Measurements from ENCODE around the gene MIEF1.
"Not testable (repeated sequence)": the region's sequence is repeated elsewhere in the genome, so short reads cannot be mapped to it uniquely, and the experiment has no call there.

Gene MIEF1

DNA sequence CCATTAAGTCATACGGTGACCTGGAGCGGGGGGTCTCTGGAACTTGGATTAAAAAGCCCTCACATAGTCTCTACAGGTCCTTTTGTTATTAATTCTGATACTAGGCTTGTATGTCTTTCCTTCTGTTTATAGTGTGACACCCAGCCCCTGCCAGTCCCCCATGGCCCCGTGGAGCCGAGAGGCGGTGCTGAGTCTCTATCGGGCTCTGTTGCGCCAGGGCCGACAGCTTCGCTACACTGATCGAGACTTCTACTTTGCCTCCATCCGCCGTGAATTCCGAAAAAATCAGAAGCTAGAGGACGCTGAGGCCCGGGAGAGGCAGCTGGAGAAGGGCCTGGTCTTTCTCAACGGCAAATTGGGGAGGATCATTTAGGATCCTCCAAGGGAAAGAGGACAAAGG is 2.0 kb downstream of the MIEF1 start (continued):
- TF ChIP-seq, protein P1, sequence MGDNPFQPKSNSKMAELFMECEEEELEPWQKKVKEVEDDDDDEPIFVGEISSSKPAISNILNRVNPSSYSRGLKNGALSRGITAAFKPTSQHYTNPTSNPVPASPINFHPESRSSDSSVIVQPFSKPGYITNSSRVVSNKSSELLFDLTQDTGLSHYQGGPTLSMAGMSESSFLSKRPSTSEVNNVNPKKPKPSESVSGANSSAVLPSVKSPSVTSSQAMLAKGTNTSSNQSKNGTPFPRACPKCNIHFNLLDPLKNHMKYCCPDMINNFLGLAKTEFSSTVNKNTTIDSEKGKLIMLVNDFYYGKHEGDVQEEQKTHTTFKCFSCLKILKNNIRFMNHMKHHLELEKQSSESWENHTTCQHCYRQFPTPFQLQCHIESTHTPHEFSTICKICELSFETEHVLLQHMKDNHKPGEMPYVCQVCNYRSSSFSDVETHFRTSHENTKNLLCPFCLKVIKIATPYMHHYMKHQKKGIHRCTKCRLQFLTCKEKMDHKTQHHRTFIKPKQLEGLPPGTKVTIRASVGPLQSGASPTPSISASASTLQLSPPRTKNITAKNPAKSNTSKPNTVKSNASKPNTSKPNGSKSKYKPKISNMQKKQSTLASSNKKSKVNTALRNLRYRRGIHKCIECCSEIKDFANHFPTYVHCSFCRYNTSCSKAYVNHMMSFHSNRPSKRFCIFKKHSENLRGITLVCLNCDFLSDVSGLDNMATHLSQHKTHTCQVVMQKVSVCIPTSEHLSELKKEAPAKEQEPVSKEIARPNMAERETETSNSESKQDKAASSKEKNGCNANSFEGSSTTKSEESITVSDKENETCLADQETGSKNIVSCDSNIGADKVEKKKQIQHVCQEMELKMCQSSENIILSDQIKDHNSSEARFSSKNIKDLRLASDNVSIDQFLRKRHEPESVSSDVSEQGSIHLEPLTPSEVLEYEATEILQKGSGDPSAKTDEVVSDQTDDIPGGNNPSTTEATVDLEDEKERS (tag by site-specific recombination; IDR thresholded peaks at IDR 0.05) = no peak
- TF ChIP-seq HOXA7 (CRISPR knock-in tag; IDR thresholded peaks at IDR 0.05; ENCODE audit: borderline replicate concordance) (no peak), ZNF426 (tag by site-specific recombination; IDR thresholded peaks at IDR 0.05) (no peak), ZNF514 (tag by site-specific recombination; IDR thresholded peaks at IDR 0.05) (no peak)
- TF ChIP-seq, protein P2, sequence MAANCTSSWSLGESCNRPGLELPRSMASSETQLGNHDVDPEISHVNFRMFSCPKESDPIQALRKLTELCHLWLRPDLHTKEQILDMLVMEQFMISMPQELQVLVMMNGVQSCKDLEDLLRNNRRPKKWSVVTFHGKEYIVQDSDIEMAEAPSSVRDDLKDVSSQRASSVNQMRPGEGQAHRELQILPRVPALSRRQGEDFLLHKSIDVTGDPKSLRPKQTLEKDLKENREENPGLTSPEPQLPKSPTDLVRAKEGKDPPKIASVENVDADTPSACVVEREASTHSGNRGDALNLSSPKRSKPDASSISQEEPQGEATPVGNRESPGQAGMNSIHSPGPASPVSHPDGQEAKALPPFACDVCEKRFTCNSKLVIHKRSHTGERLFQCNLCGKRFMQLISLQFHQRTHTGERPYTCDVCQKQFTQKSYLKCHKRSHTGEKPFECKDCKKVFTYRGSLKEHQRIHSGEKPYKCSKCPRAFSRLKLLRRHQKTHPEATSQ (tag by site-specific recombination; IDR thresholded peaks at IDR 0.05) = no peak

DNA sequence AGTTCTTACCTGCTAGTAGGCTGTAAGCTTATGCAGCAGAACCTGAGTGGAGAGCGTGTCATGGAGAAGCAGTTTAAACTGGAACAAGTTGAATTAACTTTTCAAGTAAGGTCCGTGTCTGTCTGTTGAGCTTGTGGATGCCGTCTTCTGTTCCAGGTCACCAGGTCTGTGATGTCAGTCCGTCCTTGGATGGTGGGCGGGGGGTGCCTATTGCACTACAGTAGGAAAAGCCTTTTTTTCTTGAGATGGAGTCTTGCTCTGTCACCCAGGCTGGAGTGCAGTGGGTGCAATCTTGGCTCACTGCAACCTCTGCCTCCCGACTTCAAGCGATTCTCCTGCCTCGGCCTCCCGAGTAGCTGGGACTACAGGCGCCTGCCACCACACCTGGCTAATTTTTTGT is 4.9 kb downstream of the MIEF1 start:
- not testable (repeated sequence) for H3K27ac ChIP-seq (ENCODE audit: extremely low read depth, low read depth, low read length); H3K4me3 ChIP-seq (ENCODE audit: low read depth, low read length); H3K4me1 ChIP-seq (ENCODE audit: control insufficient read depth, insufficient read depth, low read length); H3K9me3 ChIP-seq (ENCODE audit: control insufficient read depth, insufficient read depth, low read depth, low read length)
- ChIA-PET CTCF (interaction anchor here (1.0 to 2.4 kb wide), 5 partner anchors 9 to 22 kb away, joined by 3 to 9 read pairs (median 7); no protein-coding TSS in a partner anchor), POLR2A (interaction anchor here (1.0 to 1.5 kb wide), 4 partner anchors 11 to 18 kb away, joined by 3 to 10 read pairs (median 5); partner anchors contain the start of gene ATF4)
- H3K36me3 ChIP-seq (ENCODE audit: control insufficient read depth in 2 of 2, insufficient read depth in 1 of 2, low read length in 2 of 2) = peaks cover 55 to 86% of the 10 kb centered on the region in 2 experiments

DNA sequence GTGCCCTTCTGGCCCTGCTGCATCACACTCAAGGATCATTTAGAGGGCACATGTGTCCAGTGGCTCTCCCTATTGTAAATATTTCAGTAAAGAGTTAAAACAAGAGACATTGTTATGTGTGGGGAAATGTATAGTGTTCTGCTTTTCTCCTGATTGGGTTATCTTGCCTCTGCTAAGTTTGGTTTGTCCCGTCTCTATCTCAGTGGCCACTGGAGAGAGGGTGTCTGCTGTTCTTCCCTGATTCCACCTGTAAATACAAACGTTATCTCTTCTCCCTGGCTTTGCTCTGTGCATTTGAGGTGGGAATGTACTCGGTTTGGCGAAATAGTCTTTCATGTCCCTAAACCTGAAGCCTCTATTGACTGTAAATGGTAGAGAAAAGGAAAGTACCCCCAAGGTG is 6.3 kb downstream of the MIEF1 start:
- Histone ChIP-seq H3K36me3 (ENCODE audit: control insufficient read depth in 2 of 2, insufficient read depth in 1 of 2, low read length in 2 of 2) (peaks cover 67 to 100% of the 10 kb centered on the region in 2 experiments), H3K27ac (ENCODE audit: extremely low read depth, low read depth, low read length) (peak overlapping the region; percentile 11; the same call in 1 of the 2 replicates), H3K9me3 (ENCODE audit: control insufficient read depth, insufficient read depth, low read depth, low read length) (no peaks in the 10 kb centered on the region), H3K4me1 (ENCODE audit: control insufficient read depth, insufficient read depth, low read length) (peaks cover 2% of the 10 kb centered on the region; the same call in 1 of the 2 replicates), H3K4me3 (ENCODE audit: low read depth, low read length) (no peak overlapping the region)
- TF ChIP-seq, protein P3, sequence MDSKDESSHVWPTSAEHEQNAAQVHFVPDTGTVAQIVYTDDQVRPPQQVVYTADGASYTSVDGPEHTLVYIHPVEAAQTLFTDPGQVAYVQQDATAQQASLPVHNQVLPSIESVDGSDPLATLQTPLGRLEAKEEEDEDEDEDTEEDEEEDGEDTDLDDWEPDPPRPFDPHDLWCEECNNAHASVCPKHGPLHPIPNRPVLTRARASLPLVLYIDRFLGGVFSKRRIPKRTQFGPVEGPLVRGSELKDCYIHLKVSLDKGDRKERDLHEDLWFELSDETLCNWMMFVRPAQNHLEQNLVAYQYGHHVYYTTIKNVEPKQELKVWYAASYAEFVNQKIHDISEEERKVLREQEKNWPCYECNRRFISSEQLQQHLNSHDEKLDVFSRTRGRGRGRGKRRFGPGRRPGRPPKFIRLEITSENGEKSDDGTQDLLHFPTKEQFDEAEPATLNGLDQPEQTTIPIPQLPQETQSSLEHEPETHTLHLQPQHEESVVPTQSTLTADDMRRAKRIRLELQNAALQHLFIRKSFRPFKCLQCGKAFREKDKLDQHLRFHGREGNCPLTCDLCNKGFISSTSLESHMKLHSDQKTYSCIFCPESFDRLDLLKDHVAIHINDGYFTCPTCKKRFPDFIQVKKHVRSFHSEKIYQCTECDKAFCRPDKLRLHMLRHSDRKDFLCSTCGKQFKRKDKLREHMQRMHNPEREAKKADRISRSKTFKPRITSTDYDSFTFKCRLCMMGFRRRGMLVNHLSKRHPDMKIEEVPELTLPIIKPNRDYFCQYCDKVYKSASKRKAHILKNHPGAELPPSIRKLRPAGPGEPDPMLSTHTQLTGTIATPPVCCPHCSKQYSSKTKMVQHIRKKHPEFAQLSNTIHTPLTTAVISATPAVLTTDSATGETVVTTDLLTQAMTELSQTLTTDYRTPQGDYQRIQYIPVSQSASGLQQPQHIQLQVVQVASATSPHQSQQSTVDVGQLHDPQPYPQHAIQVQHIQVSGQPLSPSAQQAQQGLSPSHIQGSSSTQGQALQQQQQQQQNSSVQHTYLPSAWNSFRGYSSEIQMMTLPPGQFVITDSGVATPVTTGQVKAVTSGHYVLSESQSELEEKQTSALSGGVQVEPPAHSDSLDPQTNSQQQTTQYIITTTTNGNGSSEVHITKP (tag by site-specific recombination; IDR thresholded peaks at IDR 0.05) = 0 out of 2 replicates have a peak, but pooled peaks have one; percentile 14
- TF ChIP-seq ZNF48 (tag by site-specific recombination; IDR thresholded peaks at IDR 0.05) = no peak
- TF ChIP-seq, protein P4, sequence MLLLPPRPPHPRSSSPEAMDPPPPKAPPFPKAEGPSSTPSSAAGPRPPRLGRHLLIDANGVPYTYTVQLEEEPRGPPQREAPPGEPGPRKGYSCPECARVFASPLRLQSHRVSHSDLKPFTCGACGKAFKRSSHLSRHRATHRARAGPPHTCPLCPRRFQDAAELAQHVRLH (tag by site-specific recombination; IDR thresholded peaks at IDR 0.05) = no peak
- no peak for TF ChIP-seq ZNF354C (tag by site-specific recombination; IDR thresholded peaks at IDR 0.05; ENCODE audit: borderline replicate concordance, low read depth)
- TF ChIP-seq ZFP37 (tag by site-specific recombination; IDR thresholded peaks at IDR 0.05) = no peak
- ChIA-PET POLR2A (interaction anchor here (1.0 to 1.5 kb wide), 3 partner anchors 12 to 189 kb away, joined by 4 to 10 read pairs (median 6); partner anchors contain the start of genes ATF4 and RPL3), CTCF (interaction anchor here (0.6 to 2.4 kb wide), 5 partner anchors 9 to 1024 kb away, joined by 4 to 9 read pairs (median 6); no protein-coding TSS in a partner anchor)

All from HEK293 (cell line).